Tibial nerve (tissue), 4 donors: ENCODE results near the gene POPDC3. TPM values are rescaled to one million over a fixed set of nuclear protein-coding genes. Genes with fewer than 3 reads are reported as not detected.
"Not testable (repeated sequence)": the region's sequence is repeated elsewhere in the genome, so short reads cannot be mapped to it uniquely, and the experiment has no call there.

Experiments
- DNase-seq, 2 donors: peaks; one replicate each; pipeline ENCODE4 v3.0.0-alpha.2; 2019; ENCODE audit warnings: low spot score in 2 of 2
- H3K27ac ChIP-seq, 4 donors: fragments of 200-600 bp; sonication (generic) in 3 of 4; one replicate each; pipeline ENCODE4 v1.5.1; 2017 to 2019; ENCODE audit warnings: mild to moderate bottlenecking in 1 of 4
- H3K27me3 ChIP-seq, 2 donors: fragments of 200-600 bp; sonication (generic) in 1 of 2; one replicate each; pipeline versions ENCODE4 v1.5.1 to v1.6.0; 2017 to 2019
- H3K36me3 ChIP-seq, 3 donors: fragments of 200-600 bp; sonication (generic); one replicate each; pipeline ENCODE4 v1.5.1; 2018 to 2019
- H3K4me1 ChIP-seq, 4 donors: fragments of 200-600 bp; sonication (generic) in 3 of 4; one replicate each; pipeline ENCODE4 v1.5.1; 2017 to 2019
- H3K4me3 ChIP-seq, 4 donors: fragments of 200-600 bp; sonication (generic) in 3 of 4; one replicate each; pipeline ENCODE4 v1.5.1; 2017 to 2019; ENCODE audit warnings: mild to moderate bottlenecking in 1 of 4, moderate library complexity in 1 of 4
- H3K9me3 ChIP-seq, 4 donors: fragments of 200-600 bp; sonication (generic) in 3 of 4; one replicate each; pipeline ENCODE4 v1.5.1; 2017 to 2019
- CTCF ChIP-seq, 5 experiments: fragments of 200-600 bp in 3 of 5; fragments of 450-650 bp in 2 of 5; sonication (generic) in 3 of 5; IDR thresholded peaks; one replicate each; pipeline ENCODE4 v1.5.1; 2016 to 2019; ENCODE audit warnings: antibody characterized with exemption in 5 of 5, mild to moderate bottlenecking in 3 of 5, moderate library complexity in 2 of 5
- EP300 ChIP-seq, 2 donors: sonication (generic); formaldehyde crosslinking; IDR thresholded peaks; one replicate each; pipeline ENCODE4 v1.6.1; 2017; ENCODE audit warnings: antibody characterized with exemption in 2 of 2, mild to moderate bottlenecking in 1 of 2
- POLR2A ChIP-seq, 2 donors: fragments of 450-650 bp; IDR thresholded peaks; one replicate each; pipeline ENCODE4 v1.6.1; 2017; ENCODE audit warnings: antibody characterized with exemption in 2 of 2, mild to moderate bottlenecking in 2 of 2, moderate library complexity in 2 of 2
- WGBS, 2 donors: methylation state at CpG; one replicate each; pipeline ENCODE4 v1.1.5; 2018; 5-methylcytosine and 5-hydroxymethylcytosine counted together
- total RNA-seq, 4 donors: library from RNA; depleted of rRNA; stranded (reverse); fragments of >200 nt; gene quantifications; one replicate each; pipeline ENCODE4 v1.1.0, GENCODE V29; 2016

The POPDC3 gene
- total RNA-seq, 4 donors from 2014 or later = 1.8 to 6.7 (median 2.6) TPM

- Histone ChIP-seq H3K36me3 (no peaks in the 10 kb centered on the region), H3K4me3 (no peak overlapping the region), H3K27me3 (peaks cover 0 to 17% of the 10 kb centered on the region in 2 donors), H3K27ac (peak overlapping the region in 2 of 4 donors; percentile 70 to 93), H3K4me1 (peaks cover 0 to 5% (median 0%) of the 10 kb centered on the region in 4 donors), H3K9me3 (no peaks in the 10 kb centered on the region)
- no peak for DNase-seq
- TF ChIP-seq POLR2A (IDR thresholded peaks at IDR 0.05) (no peak), CTCF (IDR thresholded peaks at IDR 0.05) (no peak), EP300 (IDR thresholded peaks at IDR 0.05) (no peak)
- WGBS, 2 donors = 52 to 54% methylated on average over 5 of the region's 5 CpGs
These were observed 1.2 kb downstream of the POPDC3 start for GRCh38 chr6:105178636-105179035.

- TF ChIP-seq POLR2A (IDR thresholded peaks at IDR 0.05) (no peak), EP300 (IDR thresholded peaks at IDR 0.05) (no peak)
- 40 to 45% methylated on average over 1 of the region's 1 CpG for WGBS, 2 donors
- Histone ChIP-seq H3K4me3 (no peak overlapping the region), H3K4me1 (peaks cover 0 to 5% (median 0%) of the 10 kb centered on the region in 4 donors), H3K27ac (peak overlapping the region in 1 of 4 donors; percentile 62), H3K27me3 (peaks cover 0 to 17% of the 10 kb centered on the region in 2 donors), H3K36me3 (no peaks in the 10 kb centered on the region), H3K9me3 (no peaks in the 10 kb centered on the region)
- DNase-seq = no peak
These were observed 1.7 kb downstream of the POPDC3 start for GRCh38 chr6:105178110-105178509.

GRCh38 chr6:105177556-105177955, 2.3 kb downstream of the POPDC3 start:
- Histone ChIP-seq H3K9me3 (no peaks in the 10 kb centered on the region), H3K4me1 (peaks cover 0 to 5% (median 0%) of the 10 kb centered on the region in 4 donors), H3K4me3 (no peak overlapping the region), H3K36me3 (no peaks in the 10 kb centered on the region), H3K27me3 (peaks cover 0 to 17% of the 10 kb centered on the region in 2 donors), H3K27ac (peak overlapping the region in 1 of 4 donors; percentile 62)
- no peak for DNase-seq
- TF ChIP-seq EP300 (IDR thresholded peaks at IDR 0.05) = no peak
- TF ChIP-seq POLR2A (IDR thresholded peaks at IDR 0.05) = no peak
- TF ChIP-seq CTCF (IDR thresholded peaks at IDR 0.05) = no peak
- WGBS, 2 donors = 92 to 94% methylated on average over 2 of the region's 2 CpGs

- no peak for DNase-seq
- WGBS, 2 donors = 78 to 84% methylated on average over 6 of the region's 6 CpGs
- Histone ChIP-seq H3K4me3 (no peak overlapping the region), H3K27ac (no peak overlapping the region), H3K9me3 (no peaks in the 10 kb centered on the region), H3K4me1 (peaks cover 0 to 3% (median 0%) of the 10 kb centered on the region in 4 donors), H3K27me3 (peaks cover 0 to 7% of the 10 kb centered on the region in 2 donors), H3K36me3 (no peaks in the 10 kb centered on the region)
- TF ChIP-seq CTCF (IDR thresholded peaks at IDR 0.05) (no peak), EP300 (IDR thresholded peaks at IDR 0.05) (no peak), POLR2A (IDR thresholded peaks at IDR 0.05) (no peak)
These were observed 5.3 kb downstream of the POPDC3 start for GRCh38 chr6:105174512-105174911.

GRCh38 chr6:105172515-105172914, 7.3 kb downstream of the POPDC3 start:
- not testable (repeated sequence) for H3K36me3 ChIP-seq, H3K27ac ChIP-seq, H3K4me1 ChIP-seq, H3K27me3 ChIP-seq, H3K9me3 ChIP-seq, DNase-seq, H3K4me3 ChIP-seq
- 87 to 90% methylated on average over 4 of the region's 4 CpGs for whole genome bisulfite sequencing, 2 donors

- DNase-seq = no peak
- Histone ChIP-seq H3K4me3 (no peak overlapping the region), H3K9me3 (no peaks in the 10 kb centered on the region), H3K27ac (no peak overlapping the region), H3K4me1 (no peaks in the 10 kb centered on the region), H3K36me3 (no peaks in the 10 kb centered on the region), H3K27me3 (no peaks in the 10 kb centered on the region)
- 0 to 21% methylated on average over 1 of the region's 1 CpG for WGBS, 2 donors
- no peak for TF ChIP-seq EP300 (IDR thresholded peaks at IDR 0.05)
These were observed 9.8 kb downstream of the POPDC3 start for GRCh38 chr6:105170059-105170458.

GRCh38 chr6:105167914-105168313, 11.9 kb downstream of the POPDC3 start:
- no peak overlapping the region for H3K27ac ChIP-seq
- no peak overlapping the region for H3K4me3 ChIP-seq
- TF ChIP-seq CTCF (IDR thresholded peaks at IDR 0.05) = no peak
- TF ChIP-seq EP300 (IDR thresholded peaks at IDR 0.05) = no peak
- TF ChIP-seq POLR2A (IDR thresholded peaks at IDR 0.05) = no peak
- H3K4me1 ChIP-seq = peaks cover 0 to 3% (median 0%) of the 10 kb centered on the region in 4 donors
- no peaks in the 10 kb centered on the region for H3K27me3 ChIP-seq
- no peak for DNase-seq
- H3K36me3 ChIP-seq = no peaks in the 10 kb centered on the region
- no peaks in the 10 kb centered on the region for H3K9me3 ChIP-seq
